SU-DHL-6 (cell line): ENCODE results near the gene FOXC1.

ENCODE experiments used
- EZH2phosphoT487 ChIP-seq: fragments of 200-600 bp; sonication (generic), shearing (Covaris generic); conservative IDR thresholded peaks from 2 replicates; pipeline ENCODE4 v1.6.1; 2018; ENCODE audit warnings: mild to moderate bottlenecking, antibody characterized with exemption, low read length, moderate library complexity, mixed read lengths
- TF ChIP-seq, protein P1 (sequence below): fragments of 200-600 bp; sonication (generic); IDR thresholded peaks from one replicate; pipeline ENCODE4 v1.5.1; 2017; ENCODE audit warnings: antibody characterized with exemption, mild to moderate bottlenecking, low read length, moderate library complexity; ENCODE audit not compliant: insufficient read depth, poor library complexity, severe bottlenecking

DNA sequence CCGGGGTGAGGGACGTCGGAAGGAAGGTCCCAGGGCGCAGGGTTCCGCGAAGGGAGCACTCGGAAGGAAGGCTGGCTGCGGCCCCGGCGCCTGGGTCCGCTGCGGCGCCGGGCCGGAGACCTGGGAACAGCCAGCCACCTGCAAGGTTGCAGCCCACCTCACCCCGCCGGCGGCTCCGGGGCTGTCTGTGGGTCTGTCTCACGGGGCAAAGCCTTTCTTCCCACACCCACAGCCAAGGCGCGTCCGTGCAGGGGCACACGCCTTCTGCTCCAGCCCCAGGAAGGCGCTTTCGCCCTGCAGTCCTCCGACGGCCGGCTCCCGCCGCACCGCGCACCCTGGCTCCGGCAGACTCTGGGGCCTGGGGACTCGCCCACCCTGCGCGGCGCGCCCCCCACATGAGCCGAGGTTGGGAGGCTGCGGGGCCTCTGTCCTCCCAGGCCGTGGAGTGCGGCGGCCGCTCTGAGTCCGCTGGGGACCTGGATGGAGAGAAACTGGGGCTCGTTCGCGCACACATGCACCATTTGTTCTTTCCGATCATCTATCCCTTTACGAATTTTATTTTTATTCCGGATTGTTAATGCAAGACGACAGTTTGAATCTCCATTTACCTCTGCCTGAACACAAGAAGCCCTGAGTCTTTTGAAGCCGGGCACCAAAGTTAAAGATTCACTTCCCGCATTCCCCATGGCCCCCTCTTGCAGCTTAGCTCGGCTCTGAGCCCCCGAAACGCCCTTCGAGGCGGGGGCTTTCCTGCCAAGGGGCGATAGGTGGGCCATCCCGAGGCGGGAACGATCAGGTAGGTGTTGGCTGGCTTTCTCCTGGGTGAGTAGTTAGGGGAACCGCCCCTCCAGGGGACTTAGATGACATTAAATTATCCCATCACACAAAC, 4.5 kb upstream of the FOXC1 start:
- TF ChIP-seq, protein P1, sequence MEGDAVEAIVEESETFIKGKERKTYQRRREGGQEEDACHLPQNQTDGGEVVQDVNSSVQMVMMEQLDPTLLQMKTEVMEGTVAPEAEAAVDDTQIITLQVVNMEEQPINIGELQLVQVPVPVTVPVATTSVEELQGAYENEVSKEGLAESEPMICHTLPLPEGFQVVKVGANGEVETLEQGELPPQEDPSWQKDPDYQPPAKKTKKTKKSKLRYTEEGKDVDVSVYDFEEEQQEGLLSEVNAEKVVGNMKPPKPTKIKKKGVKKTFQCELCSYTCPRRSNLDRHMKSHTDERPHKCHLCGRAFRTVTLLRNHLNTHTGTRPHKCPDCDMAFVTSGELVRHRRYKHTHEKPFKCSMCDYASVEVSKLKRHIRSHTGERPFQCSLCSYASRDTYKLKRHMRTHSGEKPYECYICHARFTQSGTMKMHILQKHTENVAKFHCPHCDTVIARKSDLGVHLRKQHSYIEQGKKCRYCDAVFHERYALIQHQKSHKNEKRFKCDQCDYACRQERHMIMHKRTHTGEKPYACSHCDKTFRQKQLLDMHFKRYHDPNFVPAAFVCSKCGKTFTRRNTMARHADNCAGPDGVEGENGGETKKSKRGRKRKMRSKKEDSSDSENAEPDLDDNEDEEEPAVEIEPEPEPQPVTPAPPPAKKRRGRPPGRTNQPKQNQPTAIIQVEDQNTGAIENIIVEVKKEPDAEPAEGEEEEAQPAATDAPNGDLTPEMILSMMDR: no peak
- TF ChIP-seq EZH2phosphoT487: no peak
